Measurements from ENCODE around the gene TEX261. TPM values are rescaled to one million over a fixed set of nuclear protein-coding genes. Genes with fewer than 3 reads are reported as not detected.
"Not testable (repeated sequence)": the region's sequence is repeated elsewhere in the genome, so short reads cannot be mapped to it uniquely, and the experiment has no call there.

Gene TEX261
- total RNA-seq, 1 donor = 16.7 TPM

DNA sequence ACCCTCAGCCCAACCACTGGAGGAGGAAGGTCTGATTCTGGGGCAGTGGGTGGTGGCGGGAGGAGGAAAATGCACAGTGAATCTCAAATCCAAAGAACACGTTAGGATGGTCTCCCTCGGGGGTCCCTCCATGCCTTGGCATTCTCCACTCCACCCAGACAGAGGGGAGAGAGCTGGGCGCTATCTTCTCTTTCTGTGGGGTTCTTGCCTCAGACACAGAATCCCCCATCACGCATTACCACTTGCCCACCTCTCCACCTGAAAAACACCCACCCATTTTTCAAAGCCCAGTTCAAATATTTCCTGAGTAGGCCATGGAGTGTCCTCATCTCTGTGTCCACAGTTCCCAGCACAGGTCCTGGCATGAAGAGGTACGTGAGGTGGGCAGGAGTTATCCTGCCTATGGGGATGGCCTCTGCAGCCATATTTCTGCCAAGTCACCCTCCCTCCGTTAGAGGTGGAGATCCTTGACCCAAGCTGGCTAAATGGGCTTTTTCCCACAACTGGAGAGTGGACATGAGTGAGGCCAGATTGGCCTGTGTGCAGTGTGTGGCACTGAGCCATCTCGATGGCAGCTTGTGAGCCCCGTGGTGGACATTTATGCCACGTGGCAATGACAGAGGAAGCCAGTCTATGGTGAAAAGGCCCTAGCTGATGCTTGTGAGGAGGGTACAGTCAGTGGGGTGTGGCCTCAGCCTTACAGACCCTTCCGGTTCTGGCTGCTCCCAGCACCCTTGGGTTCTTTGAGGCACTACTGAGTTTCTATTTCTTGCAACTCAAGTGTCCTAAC is 9.5 kb upstream of the TEX261 start:
- Histone ChIP-seq H3K4me1 (ENCODE audit: insufficient read depth, low read length) (peaks cover 17% of the 10 kb centered on the region), H3K27me3 (ENCODE audit: insufficient read depth, low read length) (no peaks in the 10 kb centered on the region), H3K9me3 (ENCODE audit: low read depth, low read length) (no peaks in the 10 kb centered on the region), H3K4me3 (ENCODE audit: low read length) (no peak overlapping the region)

DNA sequence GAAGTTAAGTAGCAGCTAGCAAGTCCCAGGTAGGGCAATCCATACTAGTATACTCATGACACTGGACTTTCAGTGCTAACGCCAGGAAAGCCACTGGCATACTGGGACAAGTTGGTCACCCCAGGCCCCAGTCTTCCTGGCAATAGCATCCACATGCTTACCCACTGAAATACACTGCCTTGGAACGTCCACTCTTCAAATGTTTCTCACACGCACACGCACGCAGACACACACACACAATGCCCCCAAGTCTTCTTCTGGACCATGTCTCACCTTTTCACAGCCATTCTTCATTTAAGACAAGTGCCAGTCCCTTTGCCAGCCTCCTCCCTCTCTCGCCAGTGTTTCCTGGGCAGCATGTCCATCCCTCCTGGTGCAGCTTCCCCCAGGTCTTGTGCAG is 8.7 kb upstream of the TEX261 start:
- H3K9me3 ChIP-seq (ENCODE audit: low read depth, low read length) = no peaks in the 10 kb centered on the region
- H3K27me3 ChIP-seq (ENCODE audit: insufficient read depth, low read length) = no peaks in the 10 kb centered on the region
- H3K4me3 ChIP-seq (ENCODE audit: low read length) = no peak overlapping the region
- peaks cover 19% of the 10 kb centered on the region for H3K4me1 ChIP-seq (ENCODE audit: insufficient read depth, low read length)

DNA sequence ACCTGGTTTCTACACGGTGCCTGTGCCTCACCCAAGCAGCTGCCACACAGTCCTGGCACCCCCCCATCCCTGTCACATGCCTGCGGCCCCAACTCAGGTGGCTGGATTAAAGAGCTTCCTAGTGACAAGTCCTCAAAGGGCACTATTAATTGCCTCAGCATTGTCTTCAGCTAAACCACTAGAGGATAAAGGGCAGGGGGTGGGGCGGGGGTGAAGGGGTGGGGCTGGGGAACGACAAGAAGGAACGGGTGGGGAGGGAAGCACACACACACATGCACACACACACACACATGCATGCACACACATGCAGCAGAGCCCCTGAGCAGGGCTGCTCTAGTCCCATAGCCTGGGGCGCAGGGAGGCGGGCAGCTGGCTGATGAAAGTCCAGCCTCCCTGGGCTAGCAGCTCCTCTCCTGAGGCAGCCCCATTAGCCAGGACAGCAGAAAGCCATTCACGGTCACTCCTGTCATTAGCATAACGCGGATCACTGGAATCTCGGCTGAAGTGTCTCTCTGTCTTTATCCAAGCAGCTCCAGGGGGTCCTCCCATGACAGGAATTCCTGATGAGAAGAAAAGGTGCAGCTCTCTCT is 7.4 kb upstream of the TEX261 start:
- Histone ChIP-seq H3K27me3 (ENCODE audit: insufficient read depth, low read length) (no peaks in the 10 kb centered on the region), H3K4me3 (ENCODE audit: low read length) (no peak overlapping the region), H3K9me3 (ENCODE audit: low read depth, low read length) (no peaks in the 10 kb centered on the region), H3K4me1 (ENCODE audit: insufficient read depth, low read length) (peaks cover 19% of the 10 kb centered on the region)

DNA sequence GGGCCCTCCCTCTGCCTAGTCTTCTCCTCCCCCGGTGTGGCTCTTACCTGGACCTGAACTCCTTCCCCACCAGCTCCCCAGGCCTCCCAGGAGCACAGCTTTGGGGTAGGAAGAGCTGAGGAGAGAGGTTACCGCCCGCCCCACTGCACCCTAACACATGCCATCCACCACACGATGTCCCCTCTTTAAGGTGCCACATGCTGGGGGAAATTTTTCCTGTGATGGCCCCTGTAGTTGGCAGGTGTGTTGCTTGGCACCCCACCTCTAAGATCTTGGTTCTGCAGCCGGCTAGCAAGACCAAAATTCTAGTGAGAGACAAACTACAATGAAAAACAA is 6.9 kb upstream of the TEX261 start:
- Histone ChIP-seq H3K4me1 (ENCODE audit: insufficient read depth, low read length) (peaks cover 19% of the 10 kb centered on the region), H3K27me3 (ENCODE audit: insufficient read depth, low read length) (no peaks in the 10 kb centered on the region), H3K4me3 (ENCODE audit: low read length) (no peak overlapping the region), H3K9me3 (ENCODE audit: low read depth, low read length) (no peaks in the 10 kb centered on the region)

DNA sequence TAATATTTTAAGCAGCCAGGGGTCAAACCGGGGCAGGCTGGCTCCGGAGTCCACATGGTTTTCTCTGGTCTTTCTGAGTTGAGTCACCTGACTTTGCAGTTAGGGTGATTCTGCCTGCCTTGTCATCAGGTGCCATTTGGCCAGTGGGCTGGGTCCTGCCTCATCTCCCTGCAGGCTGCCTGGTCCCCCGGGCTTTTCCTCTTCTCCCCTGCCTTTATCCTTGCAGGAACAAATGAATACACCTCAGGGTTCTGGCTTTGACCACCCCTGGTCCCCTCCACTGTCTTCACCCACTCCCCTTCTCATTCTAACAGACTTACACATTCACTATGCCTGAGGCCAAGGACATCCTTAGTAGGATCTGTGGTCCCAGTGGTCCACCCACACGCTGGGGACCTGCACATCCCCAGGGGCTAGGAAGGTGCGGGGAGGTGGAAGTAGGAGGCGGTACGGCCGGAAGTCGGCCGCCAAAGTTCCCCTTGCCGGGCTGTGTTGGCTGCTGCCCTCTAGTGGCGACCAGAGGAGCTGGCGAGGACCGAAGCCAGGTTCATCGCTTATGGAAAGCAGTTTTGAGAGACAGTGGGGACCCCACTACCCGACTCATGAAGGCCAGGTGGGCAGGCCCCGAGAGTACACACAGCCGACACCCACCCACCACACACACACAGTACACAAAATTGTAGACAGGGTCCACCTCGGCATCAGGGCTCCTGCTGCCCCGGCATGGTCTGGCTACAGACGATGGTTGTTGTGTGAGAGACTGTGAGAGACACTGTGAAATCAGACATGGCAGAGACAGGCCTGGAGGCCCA is 6.3 kb upstream of the TEX261 start:
- Histone ChIP-seq H3K4me1 (ENCODE audit: insufficient read depth, low read length) (peaks cover 19% of the 10 kb centered on the region), H3K27me3 (ENCODE audit: insufficient read depth, low read length) (no peaks in the 10 kb centered on the region), H3K9me3 (ENCODE audit: low read depth, low read length) (no peaks in the 10 kb centered on the region), H3K4me3 (ENCODE audit: low read length) (no peak overlapping the region)

DNA sequence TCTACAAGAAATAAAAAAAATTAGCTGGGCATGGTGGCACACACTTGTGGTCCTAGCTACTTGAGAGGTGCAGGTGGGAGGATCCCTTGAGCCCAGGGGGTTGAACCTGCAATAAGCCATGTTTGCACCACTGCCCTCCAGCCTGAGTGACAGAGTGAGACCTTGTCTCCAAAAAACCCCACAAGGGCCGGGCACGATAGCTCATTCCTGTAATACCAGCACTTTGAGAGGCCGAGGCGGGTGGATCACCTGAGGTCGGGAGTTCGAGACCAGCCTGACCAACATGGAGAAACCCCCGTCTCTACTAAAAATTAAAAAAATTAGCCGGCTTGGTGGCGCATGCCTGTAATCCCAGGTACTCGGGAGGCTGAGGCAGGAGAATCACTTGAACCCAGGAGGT is 5.3 kb upstream of the TEX261 start:
- H3K9me3 ChIP-seq (ENCODE audit: low read depth, low read length); H3K27me3 ChIP-seq (ENCODE audit: insufficient read depth, low read length); H3K4me3 ChIP-seq (ENCODE audit: low read length): not testable (repeated sequence)
- peaks cover 19% of the 10 kb centered on the region for H3K4me1 ChIP-seq (ENCODE audit: insufficient read depth, low read length)

DNA sequence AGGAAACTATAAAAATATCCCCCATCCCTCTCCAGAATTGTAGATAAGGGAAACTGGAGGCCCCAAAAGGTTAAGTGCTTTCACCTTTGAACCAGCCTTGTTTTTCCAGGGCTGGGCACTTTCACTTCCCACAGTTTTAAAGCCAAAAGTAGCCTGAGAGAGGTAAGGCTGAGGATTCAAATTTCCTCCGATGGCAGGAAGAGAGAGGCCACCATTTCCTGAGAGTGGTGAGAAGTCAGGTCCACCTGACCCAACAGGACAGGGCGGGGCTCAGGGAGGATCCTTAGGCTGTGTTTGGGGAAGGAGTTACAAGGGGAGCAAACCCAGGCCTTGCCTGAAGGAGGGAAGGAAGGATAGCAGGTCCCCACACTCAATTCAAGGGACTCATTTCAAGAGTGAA is 4.7 kb upstream of the TEX261 start:
- Histone ChIP-seq H3K4me3 (ENCODE audit: low read length) (no peak overlapping the region), H3K9me3 (ENCODE audit: low read depth, low read length) (no peaks in the 10 kb centered on the region), H3K27me3 (ENCODE audit: insufficient read depth, low read length) (no peaks in the 10 kb centered on the region), H3K4me1 (ENCODE audit: insufficient read depth, low read length) (peaks cover 19% of the 10 kb centered on the region)

DNA sequence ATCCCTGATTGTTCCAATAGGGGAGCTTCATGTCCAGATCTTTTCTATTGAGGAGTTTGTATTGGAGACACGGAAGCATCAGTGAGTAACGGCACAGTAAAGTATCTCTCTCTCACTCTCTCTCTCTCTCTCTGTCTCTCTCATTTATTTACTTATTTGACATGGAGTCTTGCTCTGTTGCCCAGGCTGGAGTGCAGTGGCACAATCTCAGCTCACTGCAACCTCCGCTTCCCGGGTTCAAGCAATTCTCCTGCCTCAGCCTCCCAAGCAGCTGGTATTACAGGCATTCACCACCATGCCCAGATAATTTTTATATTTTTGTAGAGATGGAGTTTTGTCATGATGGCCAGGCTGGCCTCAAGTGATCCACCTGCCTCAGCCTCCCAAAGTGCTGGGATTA is 4.2 kb upstream of the TEX261 start:
- H3K27me3 ChIP-seq (ENCODE audit: insufficient read depth, low read length); H3K9me3 ChIP-seq (ENCODE audit: low read depth, low read length); H3K4me3 ChIP-seq (ENCODE audit: low read length): not testable (repeated sequence)
- H3K4me1 ChIP-seq (ENCODE audit: insufficient read depth, low read length) = peaks cover 22% of the 10 kb centered on the region

DNA sequence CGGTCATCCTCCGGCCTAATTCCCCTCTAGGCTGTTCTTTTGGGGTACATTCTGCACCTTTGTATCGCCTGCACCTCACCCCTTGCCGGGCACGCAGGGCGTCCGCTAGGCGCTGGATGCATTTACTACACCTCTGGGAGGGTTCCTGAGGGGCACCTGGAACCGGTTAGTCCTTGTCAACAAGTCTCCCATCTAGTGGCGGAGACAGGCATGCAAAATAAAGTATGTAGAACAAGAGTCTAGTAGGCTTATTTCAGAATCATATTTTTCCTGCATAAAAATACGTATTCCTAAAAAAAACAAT is 705 bp upstream of the TEX261 start:
- peaks cover 24% of the 10 kb centered on the region for H3K4me1 ChIP-seq (ENCODE audit: insufficient read depth, low read length)
- H3K27me3 ChIP-seq (ENCODE audit: insufficient read depth, low read length) = no peaks in the 10 kb centered on the region
- H3K9me3 ChIP-seq (ENCODE audit: low read depth, low read length) = no peaks in the 10 kb centered on the region
- peak overlapping the region; percentile 85 for H3K4me3 ChIP-seq (ENCODE audit: low read length)

DNA sequence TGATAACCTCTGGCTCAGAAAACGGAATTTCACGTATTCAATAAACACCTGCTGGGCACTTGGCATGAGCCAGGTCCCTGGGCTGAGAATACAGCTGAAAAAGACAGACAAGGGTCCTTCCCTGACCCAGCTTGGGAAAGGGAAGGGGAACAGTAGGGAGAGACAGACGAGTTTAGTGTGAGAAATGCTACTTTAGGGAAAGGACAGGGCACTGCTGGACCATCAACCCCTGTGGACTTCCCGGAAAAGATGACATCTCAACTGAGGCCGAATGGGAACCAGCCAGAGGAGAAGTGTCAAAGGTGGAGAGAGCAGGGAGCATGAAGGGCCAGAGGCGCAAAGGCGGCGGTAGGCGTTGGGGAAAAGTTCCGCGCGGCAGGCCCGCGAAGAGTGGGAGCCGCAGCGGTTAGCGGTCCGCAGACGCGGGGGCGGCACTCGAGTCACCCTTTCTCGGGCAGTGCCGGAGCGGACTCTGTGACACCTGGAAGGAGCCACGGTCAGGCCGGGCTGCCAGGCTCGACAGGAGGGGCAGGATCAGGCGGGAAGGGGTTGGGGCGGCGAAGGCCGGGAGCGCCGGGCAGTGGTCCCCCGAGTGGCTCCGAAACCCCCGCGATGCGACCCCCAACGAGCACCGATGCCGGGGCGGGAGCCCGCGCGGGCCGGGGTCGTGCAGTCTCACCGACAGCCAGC is 519 bp downstream of the TEX261 start:
- Histone ChIP-seq H3K4me1 (ENCODE audit: insufficient read depth, low read length) (peaks cover 18% of the 10 kb centered on the region), H3K4me3 (ENCODE audit: low read length) (peak overlapping the region; percentile 85), H3K27me3 (ENCODE audit: insufficient read depth, low read length) (no peaks in the 10 kb centered on the region), H3K9me3 (ENCODE audit: low read depth, low read length) (no peaks in the 10 kb centered on the region)

DNA sequence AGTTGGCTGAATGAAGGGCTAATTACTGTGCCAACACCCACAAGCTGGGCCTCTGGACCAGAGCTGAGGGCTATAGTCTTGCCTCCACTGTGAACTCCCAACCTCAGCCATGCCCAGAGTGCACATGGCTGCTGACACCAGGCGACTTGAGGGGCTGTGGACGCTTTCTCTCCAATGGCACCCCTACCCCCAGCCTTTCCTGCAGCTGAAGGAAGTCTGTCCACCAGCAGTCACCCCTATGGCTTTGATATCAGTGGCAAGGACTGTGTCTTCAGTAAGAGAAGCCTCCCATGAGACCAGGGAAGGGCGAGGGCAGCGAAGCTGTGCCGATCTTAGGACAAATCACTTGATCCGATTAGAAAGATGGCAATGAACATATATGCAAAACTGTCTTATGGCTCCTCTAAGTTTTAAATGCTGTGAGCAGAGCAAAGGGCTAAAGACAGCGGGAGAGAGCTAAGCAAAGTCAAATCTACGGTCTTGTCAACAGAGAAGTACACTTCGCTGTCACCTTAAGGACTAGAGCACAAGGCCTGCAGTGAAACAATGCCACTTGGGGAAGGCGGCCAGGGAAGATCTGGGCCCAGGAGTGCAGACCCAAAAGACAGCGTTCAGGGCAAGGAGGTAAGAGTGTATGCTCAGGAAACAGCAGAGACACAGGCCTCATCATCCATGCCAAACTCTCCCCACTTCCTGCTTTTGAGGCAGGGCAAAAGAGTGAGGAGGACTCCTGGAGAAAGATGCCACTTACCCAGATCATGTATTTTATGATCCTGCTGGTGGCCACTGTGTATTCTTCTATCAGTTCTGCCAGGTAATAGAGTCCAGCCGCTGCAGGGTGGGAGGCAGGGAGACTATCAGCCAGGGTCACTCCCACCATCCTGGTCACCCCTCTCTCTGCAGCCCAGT is 1.5 kb downstream of the TEX261 start:
- Histone ChIP-seq H3K9me3 (ENCODE audit: low read depth, low read length) (no peaks in the 10 kb centered on the region), H3K4me3 (ENCODE audit: low read length) (peak overlapping the region; percentile 85), H3K27me3 (ENCODE audit: insufficient read depth, low read length) (no peaks in the 10 kb centered on the region), H3K4me1 (ENCODE audit: insufficient read depth, low read length) (peaks cover 16% of the 10 kb centered on the region)

DNA sequence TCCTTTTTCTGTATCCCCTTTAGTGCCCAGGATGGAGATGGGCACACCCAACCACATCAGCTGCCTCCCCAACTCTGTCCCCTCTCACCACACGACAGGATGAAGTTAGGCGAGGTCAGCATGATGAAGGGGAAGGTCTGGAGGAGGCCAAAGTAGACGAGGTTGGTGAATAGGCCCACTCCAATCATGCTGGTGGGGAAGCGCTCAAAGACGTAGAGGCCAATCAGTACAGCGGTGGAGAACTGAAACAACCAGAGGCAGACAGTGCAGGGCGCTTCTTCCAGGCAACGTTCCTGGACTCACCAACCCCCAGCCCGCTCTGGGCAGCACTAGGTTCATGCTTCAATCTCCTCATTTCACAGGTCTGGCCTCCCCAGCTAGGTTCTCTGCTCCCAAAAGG is 2.9 kb downstream of the TEX261 start:
- Histone ChIP-seq H3K9me3 (ENCODE audit: low read depth, low read length) (no peaks in the 10 kb centered on the region), H3K4me3 (ENCODE audit: low read length) (no peak overlapping the region), H3K4me1 (ENCODE audit: insufficient read depth, low read length) (peaks cover 16% of the 10 kb centered on the region), H3K27me3 (ENCODE audit: insufficient read depth, low read length) (no peaks in the 10 kb centered on the region)

DNA sequence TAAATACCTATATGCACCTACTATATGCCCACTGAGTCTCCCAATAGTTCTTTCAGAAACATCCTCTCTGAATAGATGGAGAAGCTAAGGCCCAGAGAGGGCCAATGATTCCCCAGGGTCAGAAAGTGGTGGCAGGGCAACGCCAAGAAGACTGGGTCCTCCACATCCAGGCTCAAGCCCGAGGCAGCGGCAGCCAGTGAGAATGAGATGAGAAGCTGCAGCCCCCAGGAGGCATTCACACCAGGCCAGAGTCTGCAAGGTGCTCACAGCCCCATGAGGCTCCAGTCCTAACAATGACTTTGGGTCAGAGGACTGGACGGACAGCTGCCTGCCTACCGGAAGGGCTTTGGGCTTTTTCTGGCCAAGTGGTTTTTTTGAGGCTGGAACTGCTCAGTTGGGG is 3.5 kb downstream of the TEX261 start:
- Histone ChIP-seq H3K4me3 (ENCODE audit: low read length) (no peak overlapping the region), H3K9me3 (ENCODE audit: low read depth, low read length) (no peaks in the 10 kb centered on the region), H3K27me3 (ENCODE audit: insufficient read depth, low read length) (no peaks in the 10 kb centered on the region), H3K4me1 (ENCODE audit: insufficient read depth, low read length) (peaks cover 16% of the 10 kb centered on the region)

DNA sequence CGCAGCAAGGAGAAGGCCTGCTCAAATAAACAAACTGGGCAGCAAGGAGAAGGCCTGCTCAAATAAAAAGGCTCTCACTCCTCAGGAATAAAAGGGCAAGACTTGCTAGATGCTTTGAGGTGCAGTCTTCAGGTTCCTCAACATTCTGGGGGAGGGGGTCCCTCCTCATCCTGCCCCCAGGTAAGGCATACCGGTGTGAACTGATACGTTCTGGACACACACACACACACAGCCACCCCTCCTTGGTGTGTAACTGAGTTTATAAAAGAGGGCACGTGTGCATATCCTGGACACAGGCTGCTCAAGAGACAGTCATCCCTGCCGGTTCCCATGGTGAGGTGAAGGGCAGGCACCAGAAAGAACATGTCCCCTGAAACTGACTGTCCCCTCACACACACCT is 4.5 kb downstream of the TEX261 start:
- Histone ChIP-seq H3K4me1 (ENCODE audit: insufficient read depth, low read length) (peaks cover 17% of the 10 kb centered on the region), H3K27me3 (ENCODE audit: insufficient read depth, low read length) (no peaks in the 10 kb centered on the region), H3K9me3 (ENCODE audit: low read depth, low read length) (no peaks in the 10 kb centered on the region), H3K4me3 (ENCODE audit: low read length) (no peak overlapping the region)
